Glomerular endothelial cell (primary cell): Measurements from ENCODE around the gene SLC30A1. TPM values are rescaled to one million over a fixed set of nuclear protein-coding genes. Genes with fewer than 3 reads are reported as not detected.
"Not testable (repeated sequence)": the region's sequence is repeated elsewhere in the genome, so short reads cannot be mapped to it uniquely, and the experiment has no call there.

Experiments used
- DNase-seq: peaks from one replicate; pipeline ENCODE4 v3.0.0-alpha.2; 2011; ENCODE audit warnings: low read depth, low spot score; ENCODE audit errors: extremely low read depth
- total RNA-seq: library from RNA; depleted of rRNA; stranded (reverse); fragments of >200 nt; gene quantifications from 2 replicates; pipeline ENCODE4 v1.2.3, GENCODE V29; 2015

The SLC30A1 gene
- total RNA-seq, 1 donor from 2014 or later = 17.3 TPM

GRCh38 chr1:211551638-211552460 lies 27.1 kb downstream of the SLC30A1 start:
- DNase-seq = no peak

GRCh38 chr1:211549092-211549711 lies 29.8 kb downstream of the SLC30A1 start:
- no peak for DNase-seq

- DNase-seq = no peak
Observed at GRCh38 chr1:211548321-211549091, 30.5 kb downstream of the SLC30A1 start.

GRCh38 chr1:211547710-211548109 lies 31.3 kb downstream of the SLC30A1 start:
- no peak for DNase-seq

GRCh38 chr1:211546543-211546942 lies 32.4 kb downstream of the SLC30A1 start:
- no peak for DNase-seq

GRCh38 chr1:211543025-211543424 lies 35.9 kb downstream of the SLC30A1 start:
- no peak for DNase-seq

- DNase-seq = no peak
Observed at GRCh38 chr1:211541720-211542477, 37.1 kb downstream of the SLC30A1 start.

GRCh38 chr1:211541278-211541677 lies 37.7 kb downstream of the SLC30A1 start:
- no peak for DNase-seq

- not testable (repeated sequence) for DNase-seq
Observed at GRCh38 chr1:211540824-211541223, 38.1 kb downstream of the SLC30A1 start.

GRCh38 chr1:211538287-211538686 lies 40.7 kb downstream of the SLC30A1 start:
- DNase-seq = no peak

- no peak for DNase-seq
Observed at GRCh38 chr1:211537253-211537652, 41.7 kb downstream of the SLC30A1 start.

GRCh38 chr1:211536606-211537005 lies 42.4 kb downstream of the SLC30A1 start:
- no peak for DNase-seq

- no peak for DNase-seq
Observed at GRCh38 chr1:211535346-211535745, 43.6 kb downstream of the SLC30A1 start.

GRCh38 chr1:211534545-211535291 lies 44.2 kb downstream of the SLC30A1 start:
- DNase-seq = no peak

- no peak for DNase-seq
Observed at GRCh38 chr1:211532088-211532444, 46.9 kb downstream of the SLC30A1 start.

GRCh38 chr1:211531194-211532087 lies 47.5 kb downstream of the SLC30A1 start:
- no peak for DNase-seq

GRCh38 chr1:211530102-211530501 lies 48.9 kb downstream of the SLC30A1 start:
- DNase-seq = no peak

- DNase-seq = no peak
Observed at GRCh38 chr1:211529453-211529852, 49.5 kb downstream of the SLC30A1 start.

GRCh38 chr1:211529011-211529410 lies 50.0 kb downstream of the SLC30A1 start:
- no peak for DNase-seq
